Gastroesophageal sphincter (tissue), 3 donors: ENCODE measurements around the gene IQGAP3.

Source experiments
- CTCF ChIP-seq, 4 experiments: fragments of 200-600 bp in 2 of 4; fragments of 450-650 bp in 2 of 4; sonication (generic) in 1 of 4; IDR thresholded peaks; one replicate each; pipeline ENCODE4 v1.5.1; 2017 to 2019; ENCODE audit warnings: antibody characterized with exemption in 4 of 4, mild to moderate bottlenecking in 2 of 4, moderate library complexity in 2 of 4
- EP300 ChIP-seq: sonication (generic); formaldehyde crosslinking; IDR thresholded peaks from one replicate; pipeline ENCODE4 v1.6.1; 2017; ENCODE audit warnings: antibody characterized with exemption, mild to moderate bottlenecking
- POLR2A ChIP-seq, 2 donors: fragments of 450-650 bp; IDR thresholded peaks; one replicate each; pipeline ENCODE4 v1.6.1; 2017; ENCODE audit warnings: antibody characterized with exemption in 2 of 2, mild to moderate bottlenecking in 2 of 2, moderate library complexity in 1 of 2
- POLR2AphosphoS5 ChIP-seq: sonication (generic); formaldehyde crosslinking; IDR thresholded peaks from one replicate; pipeline ENCODE4 v1.6.1; 2017; ENCODE audit warnings: antibody characterized with exemption

- TF ChIP-seq CTCF (IDR thresholded peaks at IDR 0.05) (no peak), POLR2AphosphoS5 (no peak), POLR2A (IDR thresholded peaks at IDR 0.05) (no peak), EP300 (no peak)
Observed at GRCh38 chr1:156503698-156504437, 68.5 kb downstream of the IQGAP3 start.
